Suppressor macrophage treated with lipopolysaccharide for 4 hours (primary cell): ENCODE measurements around the gene GLRA1.
"Not testable (repeated sequence)": the region's sequence is repeated elsewhere in the genome, so short reads cannot be mapped to it uniquely, and the experiment has no call there.

Experiments
- DNase-seq: peaks from one replicate; pipeline ENCODE4 v3.0.0-alpha.2; 2020

GLRA1 gene

DNA sequence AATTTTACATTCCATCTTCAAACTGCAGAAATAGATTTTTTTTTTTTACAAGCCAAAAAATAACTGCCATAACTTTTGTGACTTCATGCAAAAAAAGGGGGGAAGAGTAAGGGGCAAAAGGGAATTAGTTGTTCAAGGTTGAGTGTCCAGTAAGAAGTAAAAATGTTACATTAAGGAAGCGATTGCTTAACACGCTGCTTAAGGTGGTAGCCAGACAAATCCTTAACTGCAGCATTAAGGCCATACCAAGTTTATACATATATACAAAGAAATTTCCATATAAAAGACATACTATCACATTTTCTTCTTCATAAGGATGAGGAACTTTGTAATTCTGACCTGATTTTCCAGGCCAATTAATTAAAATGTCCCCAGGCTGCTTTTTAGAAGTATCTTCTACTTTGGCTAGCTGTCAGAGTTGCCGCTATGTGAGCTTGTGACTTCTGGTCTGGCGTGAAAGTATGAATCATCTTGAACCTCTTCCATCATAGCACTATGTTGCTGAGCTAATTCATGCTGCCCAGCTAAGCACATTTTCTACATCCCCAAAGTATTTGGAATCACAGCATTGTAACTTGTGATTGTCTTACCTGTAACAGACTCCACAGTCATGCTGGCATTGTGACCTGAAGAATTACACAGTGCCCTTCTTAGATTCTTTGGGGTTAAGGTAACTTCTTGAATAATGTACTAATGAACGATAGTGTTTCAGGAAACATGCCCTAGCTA is 112.9 kb downstream of the GLRA1 start:
- peak; percentile 9 for DNase-seq

DNA sequence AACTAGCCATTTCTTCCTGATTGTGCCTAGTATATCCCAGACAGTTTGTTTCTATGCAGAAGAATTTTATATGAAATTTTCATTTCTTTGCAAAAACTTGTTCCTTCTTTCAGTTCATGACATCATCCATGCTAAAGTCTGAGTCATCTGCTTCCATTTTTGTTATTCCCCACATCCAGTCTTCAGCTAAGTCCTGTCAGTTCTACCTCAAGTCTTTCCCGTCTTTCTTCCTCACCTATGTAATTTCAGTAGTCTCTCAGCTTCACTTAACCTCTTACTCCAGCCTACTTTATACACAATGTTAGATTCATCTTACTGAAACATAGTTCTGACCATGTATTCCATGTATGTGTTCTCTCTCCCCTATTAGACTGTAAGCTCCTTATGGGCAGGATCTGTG is 113.8 kb downstream of the GLRA1 start:
- DNase-seq: peak; percentile 17

DNA sequence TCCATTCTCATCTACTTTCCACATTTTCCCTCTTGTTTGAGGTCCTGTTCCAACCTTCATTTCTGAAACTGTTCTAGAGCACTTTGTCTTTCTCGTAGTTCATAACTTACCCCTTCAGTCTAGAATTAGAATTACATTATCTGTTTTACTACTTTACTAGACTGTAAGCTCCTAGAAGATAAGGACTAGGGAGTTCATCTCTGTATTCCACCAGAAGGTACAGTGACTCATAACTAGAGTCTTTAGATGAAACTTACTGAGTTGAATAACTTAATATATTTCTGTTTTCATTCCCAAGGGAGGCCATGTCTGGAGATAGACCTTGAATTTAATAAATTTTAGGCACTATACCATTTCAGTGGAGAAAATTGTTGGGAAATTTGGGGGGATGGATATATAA is 114.2 kb downstream of the GLRA1 start:
- DNase-seq: no peak

DNA sequence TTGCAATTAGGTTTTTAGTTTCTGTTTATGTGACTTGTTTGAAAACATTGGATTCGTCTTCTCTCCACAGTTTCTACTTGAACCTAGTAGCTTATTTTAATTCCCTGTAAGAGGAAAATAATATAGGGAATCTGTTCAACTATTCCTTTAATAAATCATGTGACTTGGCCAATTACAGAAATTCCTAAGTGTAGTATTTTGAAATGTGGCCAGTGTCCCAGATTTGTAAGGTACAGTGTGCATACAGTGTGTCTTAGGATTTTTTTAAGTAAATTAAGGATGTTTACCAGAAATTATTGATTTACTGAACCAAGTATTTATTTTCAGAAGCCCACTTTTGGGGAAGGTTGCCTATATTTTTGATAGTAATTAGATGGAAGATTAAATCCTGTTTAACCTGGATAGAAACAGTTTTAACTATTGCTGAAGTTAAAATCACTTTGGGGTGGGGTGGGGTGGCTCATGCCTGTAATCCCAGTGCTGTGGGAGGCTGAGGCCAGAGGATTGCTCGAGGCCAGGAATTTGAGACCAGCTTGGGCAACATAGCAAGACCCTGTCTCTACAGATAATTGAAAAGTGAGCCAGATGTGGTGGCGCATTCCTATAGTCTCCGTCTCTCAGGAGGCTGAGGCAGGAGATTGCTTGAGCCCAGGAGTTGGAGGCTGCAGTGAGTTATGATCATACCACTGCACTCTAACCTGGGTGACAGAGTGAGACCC is 116.0 kb downstream of the GLRA1 start:
- DNase-seq: no peak

DNA sequence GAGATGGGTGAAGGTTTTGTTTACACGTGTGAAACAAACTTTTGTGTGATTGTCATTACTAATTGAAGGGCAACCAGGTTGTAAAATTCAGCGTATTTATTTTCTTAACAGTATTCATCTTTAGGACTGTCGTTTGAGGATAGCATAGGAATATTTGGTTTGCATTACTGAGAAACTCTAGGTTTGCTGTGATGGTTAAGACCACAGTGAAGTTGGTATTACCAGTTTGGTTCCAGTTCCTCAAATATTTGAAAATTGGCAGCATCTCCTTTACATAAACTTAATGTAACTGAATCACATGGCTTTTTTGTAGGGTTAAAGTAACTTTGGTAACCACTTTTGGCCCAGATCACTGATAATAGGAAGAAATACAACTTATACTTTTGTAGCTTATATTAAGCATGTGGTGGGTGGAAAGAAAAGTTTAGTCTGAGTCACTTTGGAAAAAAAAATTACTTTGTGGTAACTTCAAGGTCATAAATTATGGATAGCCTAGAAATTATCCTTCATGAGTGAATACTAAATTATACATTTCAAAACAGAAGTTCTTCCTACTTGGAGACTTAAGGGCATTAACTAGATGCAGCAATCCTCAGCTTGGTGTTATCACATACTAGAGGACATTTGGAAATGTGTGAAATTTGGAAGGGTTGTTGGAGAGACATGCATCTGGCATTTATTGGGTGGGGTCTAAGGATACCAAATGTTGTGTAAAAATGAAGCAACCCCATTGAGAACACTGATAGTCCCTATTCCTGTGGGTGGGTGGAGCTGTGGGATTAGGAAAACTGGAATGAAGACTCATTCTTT is 119.0 kb downstream of the GLRA1 start:
- DNase-seq: peak; percentile 33

DNA sequence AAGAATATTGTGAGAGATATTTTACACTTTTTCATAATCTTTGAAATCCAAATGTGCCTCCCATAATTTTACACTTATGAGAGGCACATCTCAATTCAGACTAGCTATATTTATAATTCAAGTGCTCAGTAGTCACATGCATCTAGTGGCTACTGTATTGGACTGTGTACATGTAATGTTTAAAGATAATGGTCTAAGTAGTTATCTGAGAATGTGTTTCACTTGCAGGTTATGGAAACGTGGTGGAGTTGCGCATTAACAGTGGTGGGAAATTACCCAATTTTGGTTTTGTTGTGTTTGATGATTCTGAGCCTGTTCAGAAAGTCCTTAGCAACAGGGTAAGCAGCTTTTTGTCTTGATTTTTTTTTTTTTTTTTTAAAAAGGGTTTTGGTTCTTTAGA is 124.1 kb downstream of the GLRA1 start:
- DNase-seq: no peak

DNA sequence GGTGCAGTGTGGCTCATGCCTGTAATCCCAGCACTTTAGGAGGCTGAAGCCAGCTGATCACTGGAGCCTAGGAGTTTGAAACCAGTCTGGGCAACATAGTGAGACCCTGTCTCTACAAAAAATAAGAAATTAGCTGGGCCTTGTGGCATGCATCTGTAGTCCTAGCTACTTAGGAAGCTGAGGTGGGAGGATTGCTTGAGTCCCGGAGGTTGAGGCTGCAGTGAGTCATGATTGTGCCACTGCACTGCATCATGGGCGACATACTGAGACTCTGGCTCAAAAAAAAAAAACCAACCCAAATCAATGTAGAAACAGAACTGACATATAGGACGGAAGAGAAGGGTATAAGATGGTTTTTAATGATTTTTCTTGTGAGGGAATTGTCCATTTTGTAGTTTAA is 125.2 kb downstream of the GLRA1 start:
- peak; percentile 19 for DNase-seq

DNA sequence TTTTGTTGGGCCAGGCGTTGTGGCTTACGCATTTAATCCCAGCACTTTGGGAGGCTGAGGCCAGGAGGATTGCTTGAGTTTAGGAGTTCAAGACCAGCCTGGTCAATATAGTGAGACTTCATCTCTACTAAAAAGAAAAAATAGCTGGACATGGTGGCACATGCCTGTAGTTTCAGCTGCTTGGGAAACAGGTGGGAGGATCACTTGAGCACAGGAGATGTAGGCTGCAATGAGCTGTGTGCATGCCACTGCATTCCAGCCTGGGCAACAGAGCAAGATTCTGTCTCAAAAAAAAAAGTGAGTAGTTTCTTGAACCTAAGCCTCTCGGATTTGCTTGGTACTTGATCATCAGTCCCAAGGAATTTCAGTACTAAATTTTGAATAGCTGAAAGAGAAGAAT is 126.0 kb downstream of the GLRA1 start:
- DNase-seq: no peak

DNA sequence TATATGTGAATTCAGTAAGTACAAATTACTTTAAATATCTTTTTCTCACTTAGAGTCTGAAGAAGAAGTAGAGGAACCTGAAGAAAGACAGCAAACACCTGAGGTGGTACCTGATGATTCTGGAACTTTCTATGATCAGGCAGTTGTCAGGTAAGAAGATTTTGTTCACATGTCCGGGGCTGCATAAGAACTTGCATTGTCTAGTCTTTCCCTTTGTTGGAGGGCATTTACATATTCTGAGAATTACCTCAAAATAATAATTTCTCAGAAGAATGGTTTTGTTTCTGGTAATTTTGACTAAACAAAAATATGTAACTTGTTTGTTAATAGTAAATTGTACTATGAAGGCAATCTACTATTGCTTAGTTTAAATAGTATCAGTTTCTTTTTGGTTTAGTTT is 129.2 kb downstream of the GLRA1 start:
- no peak for DNase-seq

DNA sequence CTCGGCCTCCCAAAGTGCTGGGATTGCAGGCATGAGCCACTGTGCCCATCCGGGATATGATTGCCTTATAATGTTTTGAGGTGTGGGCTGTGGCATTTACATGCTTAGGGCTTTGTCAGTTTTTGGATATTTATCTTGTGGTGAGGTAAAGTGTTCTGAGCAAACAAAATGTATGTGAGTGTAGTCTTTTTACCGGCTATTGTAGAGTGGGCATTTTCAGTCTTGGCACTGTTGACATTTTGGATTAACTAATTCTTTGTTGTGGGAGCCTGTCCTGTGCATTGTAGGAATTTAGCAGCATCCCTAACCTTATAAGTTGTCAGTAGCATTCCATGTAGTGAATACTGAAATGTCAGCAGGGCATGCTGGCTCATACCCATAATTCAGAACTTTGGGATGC is 131.3 kb downstream of the GLRA1 start:
- DNase-seq: no peak

DNA sequence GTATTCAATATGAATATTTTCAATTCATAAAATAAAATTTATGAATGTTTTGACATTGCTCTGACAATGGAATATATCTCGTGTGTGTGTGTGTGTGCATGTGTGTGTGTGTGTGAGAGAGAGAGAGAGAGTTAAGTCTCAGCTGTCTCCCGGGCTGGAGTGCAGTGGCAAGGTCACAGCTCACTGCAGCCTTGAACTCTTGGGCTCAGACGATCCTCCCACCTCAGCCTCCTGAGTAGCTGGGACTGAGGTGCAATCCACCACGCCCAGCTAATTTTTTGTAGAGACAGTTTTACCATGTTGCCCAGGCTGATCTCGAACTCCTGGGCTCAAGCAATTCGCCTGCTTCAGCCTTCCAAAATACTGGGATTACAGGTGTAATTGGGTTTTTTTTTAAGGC is 136.8 kb downstream of the GLRA1 start:
- no peak for DNase-seq

DNA sequence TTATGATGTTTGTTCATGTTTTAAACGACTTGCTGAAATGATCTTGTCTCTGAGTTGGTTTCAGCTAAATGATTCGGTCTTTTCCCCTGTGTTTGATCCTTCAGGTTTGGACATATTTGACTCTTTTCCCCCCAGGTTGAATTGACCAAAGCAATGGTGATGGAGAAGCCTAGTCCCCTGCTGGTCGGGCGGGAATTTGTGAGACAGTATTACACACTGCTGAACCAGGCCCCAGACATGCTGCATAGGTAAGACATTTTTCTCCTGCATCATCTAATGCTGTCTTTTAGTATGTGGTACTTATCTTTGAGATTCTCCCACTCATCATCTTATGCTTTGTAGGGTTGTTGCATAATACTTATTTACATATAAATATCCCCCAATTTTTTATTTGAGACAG is 138.2 kb downstream of the GLRA1 start:
- no peak for DNase-seq

DNA sequence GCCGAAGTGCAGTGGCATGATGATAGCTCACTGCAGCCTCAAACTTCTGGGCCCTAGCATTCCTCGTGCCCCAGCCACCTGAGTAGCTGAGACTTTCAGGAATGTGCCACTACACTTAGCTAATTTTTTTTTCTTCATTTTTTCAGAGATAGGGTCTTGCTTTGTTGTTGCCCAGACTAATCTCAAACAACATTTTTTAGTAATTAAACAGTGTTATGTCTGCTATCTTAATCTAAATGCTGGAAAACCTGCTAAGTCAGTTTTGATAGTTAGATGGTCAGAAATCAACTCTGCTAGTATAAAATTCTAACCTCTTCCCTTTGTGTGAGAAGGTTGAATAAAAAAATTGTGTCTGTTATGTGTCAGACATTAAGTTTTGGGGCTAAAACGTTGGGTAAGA is 140.5 kb downstream of the GLRA1 start:
- DNase-seq: no peak

DNA sequence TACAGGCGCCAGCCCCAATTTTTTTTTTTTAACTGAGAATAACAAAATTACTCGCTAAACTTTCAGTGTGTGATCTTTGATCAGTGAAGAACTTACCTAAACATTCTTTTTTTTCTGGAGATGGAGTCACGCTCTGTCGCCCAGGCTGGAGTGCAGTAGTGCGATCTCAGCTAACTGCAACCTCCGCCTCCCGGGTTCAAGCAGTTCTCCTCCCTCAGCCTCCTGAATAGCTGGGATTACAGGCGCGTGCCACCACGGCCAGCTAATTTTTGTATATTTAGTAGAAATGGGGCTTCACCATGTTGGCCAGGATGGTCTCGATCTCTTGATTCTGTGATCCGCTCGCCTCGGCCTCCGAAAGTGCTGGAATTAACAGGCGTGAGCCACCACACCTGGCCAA is 141.0 kb downstream of the GLRA1 start:
- DNase-seq: not testable (repeated sequence)

DNA sequence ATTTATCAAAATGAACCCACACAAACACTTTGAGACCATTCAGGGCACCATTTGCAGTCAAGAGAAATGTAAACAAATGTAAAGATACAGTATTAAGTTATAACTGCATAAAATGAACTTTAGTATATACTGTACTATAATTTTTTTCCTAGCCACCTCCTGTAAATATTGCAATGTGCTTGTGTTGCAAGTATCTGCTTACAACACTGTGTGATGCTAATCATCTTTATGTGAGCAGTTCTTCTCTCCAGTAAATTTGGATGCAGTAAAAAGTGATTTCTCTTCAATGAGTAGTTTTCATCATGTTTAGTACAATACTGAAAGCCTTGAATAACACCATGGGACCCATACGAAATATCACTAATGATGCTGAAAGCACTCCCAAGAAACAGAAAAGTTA is 143.4 kb downstream of the GLRA1 start:
- DNase-seq: peak; percentile 16

DNA sequence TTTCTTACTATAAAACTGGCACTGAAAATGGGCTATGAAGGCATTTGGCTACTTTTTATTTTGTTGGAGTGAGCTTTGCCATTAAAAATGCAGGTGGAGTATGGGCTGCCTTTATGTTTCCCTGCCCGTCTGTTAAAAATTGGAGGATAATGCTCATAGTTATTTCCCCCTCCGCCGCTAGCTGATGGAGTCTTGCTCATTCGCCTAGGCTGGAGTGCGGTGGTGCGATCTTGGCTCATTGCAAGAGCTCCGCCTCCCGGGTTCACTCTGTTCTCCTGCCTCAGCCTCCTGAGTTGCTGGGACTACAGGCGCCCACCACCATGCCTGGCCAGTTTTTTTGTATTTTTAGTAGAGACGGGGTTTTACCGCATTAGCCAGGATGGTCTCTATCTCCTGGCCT is 144.3 kb downstream of the GLRA1 start:
- DNase-seq: no peak

DNA sequence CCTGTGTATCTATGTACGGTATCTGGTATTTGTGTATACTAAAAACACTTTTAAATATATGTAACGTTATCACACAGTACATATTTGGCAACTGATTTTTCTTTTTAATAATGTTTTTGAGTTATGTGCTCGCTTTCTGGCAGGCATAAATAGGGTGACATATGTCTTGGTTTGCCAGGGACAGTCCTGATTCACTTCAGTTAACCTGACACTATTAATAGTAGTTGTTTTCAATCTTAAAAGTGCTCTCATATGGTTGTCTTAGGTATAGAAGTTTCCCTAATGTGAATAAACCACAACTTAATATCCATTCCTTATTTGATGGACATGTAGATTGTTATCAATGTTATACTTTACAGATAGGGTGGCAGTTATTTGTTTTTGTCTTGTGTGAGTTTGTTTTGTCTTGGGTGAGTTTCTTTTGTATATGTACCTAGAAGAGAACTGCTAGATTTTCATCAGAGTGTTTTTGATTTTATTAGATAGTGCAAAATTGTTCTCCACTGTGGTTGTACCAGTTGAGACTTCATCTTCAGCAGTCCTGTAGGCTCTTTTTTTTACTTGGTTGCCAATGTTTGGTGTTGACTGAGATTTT is 145.0 kb downstream of the GLRA1 start:
- DNase-seq: no peak

DNA sequence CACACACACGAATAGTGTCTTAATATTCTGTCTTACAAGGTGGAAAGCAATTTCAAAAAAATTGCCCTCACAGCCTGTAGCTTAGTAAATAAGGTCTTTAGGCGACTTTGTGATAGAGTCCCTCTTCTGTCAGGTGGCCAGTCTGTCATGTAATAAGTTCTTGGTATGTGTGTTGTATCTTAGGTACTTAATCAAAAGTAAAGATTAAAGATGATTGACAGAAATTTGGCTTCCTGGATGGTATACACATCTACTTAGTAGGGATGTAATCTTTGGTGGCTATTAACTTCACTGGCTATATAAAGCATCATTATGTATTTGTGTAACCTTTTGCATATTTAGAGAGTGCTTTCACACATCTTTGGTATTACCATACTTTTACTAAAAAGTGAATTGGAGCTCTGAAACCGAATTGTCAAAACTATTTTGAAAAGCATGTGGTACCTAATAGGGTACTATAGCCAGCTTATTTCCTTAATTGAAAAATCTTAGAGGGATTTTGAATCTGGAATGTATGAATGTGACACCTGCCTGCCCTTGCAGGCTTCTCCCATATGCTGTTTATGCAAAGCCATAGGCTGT is 149.5 kb downstream of the GLRA1 start:
- DNase-seq: no peak

DNA sequence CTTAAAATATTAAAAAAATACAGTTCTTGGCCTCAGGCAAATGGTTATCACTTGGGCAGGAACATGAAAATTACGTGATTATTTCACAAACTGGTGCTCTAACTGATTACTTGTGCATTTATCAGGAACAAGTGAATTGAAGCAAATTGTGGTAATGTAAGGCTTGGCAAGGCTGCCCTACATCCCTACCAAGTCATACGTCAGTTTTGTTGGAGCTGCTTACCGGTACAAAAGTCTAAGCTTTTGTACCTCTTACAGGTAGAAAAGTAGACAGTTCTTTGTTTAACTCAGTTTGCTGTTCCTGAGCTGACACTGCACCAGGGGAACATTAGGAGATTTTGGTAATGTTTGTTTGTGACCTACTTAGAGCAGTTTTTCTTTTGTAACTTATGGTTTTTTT is 150.7 kb downstream of the GLRA1 start:
- peak; percentile 12 for DNase-seq

DNA sequence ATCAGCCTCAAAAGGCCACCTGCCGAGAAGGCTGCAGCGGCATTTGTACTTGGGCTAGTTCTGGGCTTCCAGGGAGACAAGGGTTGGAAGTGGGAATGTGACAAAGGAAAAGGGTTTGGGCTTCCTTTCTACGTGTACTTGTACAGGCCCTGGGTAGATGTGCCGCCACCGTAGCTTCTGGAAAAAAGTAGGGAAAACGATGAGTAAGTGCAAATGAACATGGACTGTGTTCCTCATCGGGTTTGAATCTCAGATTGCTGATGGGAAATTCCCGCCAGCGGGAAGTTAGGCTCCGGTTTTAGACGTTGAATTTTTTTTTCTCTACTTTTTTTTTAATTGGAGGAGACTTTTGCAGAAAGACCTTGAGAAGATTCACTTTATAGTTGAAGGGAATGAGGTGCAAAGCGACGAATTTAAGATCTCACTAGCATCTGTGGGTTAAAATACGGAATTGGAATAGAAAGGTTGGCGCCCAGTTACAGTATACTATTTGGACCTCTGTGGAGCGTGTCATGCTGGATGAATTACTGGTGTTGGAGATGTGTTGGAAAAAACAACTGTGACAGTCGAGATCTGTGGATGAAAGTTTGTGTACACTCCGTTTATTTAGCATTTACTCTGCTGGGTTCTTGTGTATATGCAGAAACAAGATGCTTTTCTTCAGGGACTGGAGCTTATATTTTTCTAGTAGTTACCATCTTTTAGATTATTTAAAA is 151.6 kb downstream of the GLRA1 start:
- peak; percentile 49 for DNase-seq
